H1 (cell line): ENCODE data around the gene RHO. TPM values are rescaled to one million over a fixed set of nuclear protein-coding genes. Genes with fewer than 3 reads are reported as not detected.

Experiments
- CTCF ChIA-PET: fragments of 300-600 bp; sonication (Branson Sonifier 250); formaldehyde crosslinking; loops from one replicate; lab custom pipeline; 2021; ENCODE audit not compliant: partially characterized antibody; lab: Charles Lee
- POLR2A ChIA-PET: fragments of 300-600 bp; sonication (Branson Sonifier 250); formaldehyde crosslinking; loops from one replicate; lab custom pipeline; 2021; ENCODE audit warnings: inconsistent platforms; ENCODE audit not compliant: partially characterized antibody; lab: Charles Lee
- DNase-seq, 2 experiments: peaks; one replicate each; pipeline versions ENCODE4 v3.0.0 to v3.0.0-alpha.2; 2010 to 2022; ENCODE audit warnings: low spot score in 2 of 2, low read depth in 1 of 2, mixed read lengths in 1 of 2
- FAIRE-seq: peaks from 2 replicates; lab custom pipeline; 2011; peaks lifted over from hg19 to GRCh38; lab: Jason Lieb, UNC
- H2AFZ ChIP-seq: 2 replicates; pipeline ENCODE4 v1.8.1; 2012; ENCODE audit warnings: low read length, inconsistent platforms
- H2AK5ac ChIP-seq: 2 replicates; pipeline ENCODE4 v1.6.1; 2013; ENCODE audit warnings: low read depth, low read length
- H2BK120ac ChIP-seq: replicated peaks from 2 replicates; pipeline ENCODE3; 2013; ENCODE audit warnings: low read depth, low read length, inconsistent platforms
- H2BK12ac ChIP-seq: 2 replicates; pipeline ENCODE4 v1.6.1; 2013; ENCODE audit warnings: low read depth, low read length
- H2BK15ac ChIP-seq: 2 replicates; pipeline ENCODE4 v1.6.1; 2013; ENCODE audit warnings: low read length
- H2BK20ac ChIP-seq: 2 replicates; pipeline ENCODE4 v1.6.1; 2013; ENCODE audit warnings: low read length
- H2BK5ac ChIP-seq: 2 replicates; pipeline ENCODE4 v1.6.1; 2013; ENCODE audit warnings: low read depth, low read length
- H3K14ac ChIP-seq: 2 replicates; pipeline ENCODE4 v1.6.1; 2013; ENCODE audit warnings: inconsistent platforms; ENCODE audit not compliant: insufficient read length
- H3K18ac ChIP-seq: 2 replicates; pipeline ENCODE4 v1.6.1; 2013; ENCODE audit warnings: low read length; ENCODE audit errors: extremely low read depth
- H3K23ac ChIP-seq: 2 replicates; pipeline ENCODE4 v1.6.1; 2013; ENCODE audit warnings: inconsistent platforms; ENCODE audit not compliant: insufficient read length
- H3K23me2 ChIP-seq: 2 replicates; pipeline ENCODE4 v1.6.1; 2013; ENCODE audit warnings: low read depth, low read length
- H3K27ac ChIP-seq: 2 replicates; pipeline ENCODE4 v1.6.1; 2011; ENCODE audit warnings: low read depth, low read length, inconsistent platforms
- H3K27me3 ChIP-seq, 4 experiments: replicated peaks in 1 of 4; 1 replicate in 1 of 4; 2 replicates in 3 of 4; pipeline versions ENCODE4 v1.6.1 to v1.8.1; 2011 to 2013; ENCODE audit warnings: low read length in 3 of 4, mild to moderate bottlenecking in 3 of 4, inconsistent platforms in 2 of 4, mixed read lengths in 2 of 4, moderate library complexity in 1 of 4; ENCODE audit not compliant: control insufficient read depth in 3 of 4, insufficient read depth in 3 of 4; ENCODE audit errors: extremely low read depth in 1 of 4
- H3K36me3 ChIP-seq, 4 experiments: 2 replicates each; pipeline versions ENCODE4 v1.6.1 to v1.8.1; 2011 to 2013; ENCODE audit warnings: mild to moderate bottlenecking in 4 of 4, low read length in 3 of 4, moderate library complexity in 2 of 4, control low read depth in 1 of 4, inconsistent platforms in 1 of 4; ENCODE audit not compliant: insufficient read depth in 4 of 4, control insufficient read depth in 2 of 4
- H3K4ac ChIP-seq: replicated peaks from 2 replicates; pipeline ENCODE3; 2013; ENCODE audit warnings: low read length, low read depth, mixed read lengths, inconsistent platforms; ENCODE audit not compliant: insufficient read length
- H3K4me1 ChIP-seq, 4 experiments: replicated peaks in 1 of 4; 1 replicate in 1 of 4; 2 replicates in 3 of 4; pipeline versions ENCODE4 v1.6.1 to v1.8.1; 2011 to 2013; ENCODE audit warnings: low read length in 3 of 4, inconsistent platforms in 2 of 4, mixed read lengths in 1 of 4; ENCODE audit not compliant: insufficient read depth in 4 of 4, control insufficient read depth in 3 of 4
- H3K4me2 ChIP-seq, 2 experiments: 2 replicates each; pipeline versions ENCODE4 v1.6.1 to v1.8.1; 2011 to 2013; ENCODE audit warnings: low read depth in 2 of 2, low read length in 2 of 2, control low read depth in 1 of 2, inconsistent platforms in 1 of 2, mild to moderate bottlenecking in 1 of 2; ENCODE audit not compliant: insufficient read depth in 1 of 2
- H3K4me3 ChIP-seq, 4 experiments: fragments of 200-600, 300-600 bp in 1 of 4; sonication (generic), shearing (Covaris generic), sonication (Bioruptor Twin) in 1 of 4; 2 replicates each; pipeline versions ENCODE4 v1.5.1 to v1.8.1; 2011 to 2016; ENCODE audit warnings: low read length in 4 of 4, low read depth in 3 of 4, control low read depth in 2 of 4, inconsistent platforms in 2 of 4, mild to moderate bottlenecking in 2 of 4, mixed read lengths in 1 of 4, moderate library complexity in 1 of 4; ENCODE audit not compliant: insufficient read depth in 2 of 4; ENCODE audit errors: extremely low read depth in 1 of 4
- H3K56ac ChIP-seq: replicated peaks from 2 replicates; pipeline ENCODE3; 2013; ENCODE audit warnings: low read depth, mild to moderate bottlenecking, mixed read lengths, low read length, inconsistent platforms; ENCODE audit not compliant: insufficient read length
- H3K79me1 ChIP-seq: 2 replicates; pipeline ENCODE4 v1.6.1; 2013; ENCODE audit warnings: low read depth, low read length, control low read depth
- H3K79me2 ChIP-seq, 2 experiments: 2 replicates each; pipeline versions ENCODE4 v1.6.1 to v1.8.1; 2012 to 2013; ENCODE audit warnings: low read length in 2 of 2, mild to moderate bottlenecking in 2 of 2, inconsistent platforms in 1 of 2; ENCODE audit not compliant: insufficient read depth in 2 of 2, control insufficient read depth in 1 of 2
- H3K9ac ChIP-seq, 4 experiments: replicated peaks in 1 of 4; 1 replicate in 1 of 4; 2 replicates in 3 of 4; pipeline versions ENCODE4 v1.6.1 to v1.8.1; 2011 to 2013; ENCODE audit warnings: low read depth in 3 of 4, low read length in 3 of 4, control low read depth in 2 of 4, mild to moderate bottlenecking in 2 of 4, moderate library complexity in 2 of 4, inconsistent platforms in 1 of 4; ENCODE audit errors: extremely low read depth in 1 of 4
- H3K9me3 ChIP-seq, 2 experiments: 2 replicates each; pipeline versions ENCODE4 v1.6.1 to v1.8.1; 2012 to 2013; ENCODE audit warnings: mild to moderate bottlenecking in 2 of 2, moderate library complexity in 2 of 2, control low read depth in 1 of 2, inconsistent platforms in 1 of 2, low read depth in 1 of 2, low read length in 1 of 2, mixed read lengths in 1 of 2; ENCODE audit not compliant: insufficient read depth in 2 of 2
- H4K20me1 ChIP-seq, 2 experiments: replicated peaks in 1 of 2; 2 replicates each; pipeline versions ENCODE3 to v1.8.1; 2011 to 2013; ENCODE audit warnings: inconsistent platforms in 2 of 2, low read length in 2 of 2, mild to moderate bottlenecking in 1 of 2; ENCODE audit not compliant: insufficient read depth in 2 of 2, control insufficient read depth in 1 of 2
- H4K5ac ChIP-seq: 2 replicates; pipeline ENCODE4 v1.6.1; 2013; ENCODE audit warnings: low read length, low read depth, mixed read lengths, inconsistent platforms; ENCODE audit not compliant: insufficient read length
- H4K8ac ChIP-seq: 2 replicates; pipeline ENCODE4 v1.8.0; 2013; ENCODE audit warnings: mild to moderate bottlenecking, moderate library complexity, low read length, inconsistent platforms; ENCODE audit not compliant: insufficient read depth; ENCODE audit errors: extremely low read depth
- H4K91ac ChIP-seq: replicated peaks from 2 replicates; pipeline ENCODE3; 2013; ENCODE audit warnings: low read length, mixed read lengths, inconsistent platforms; ENCODE audit not compliant: insufficient read length
- CHD2 ChIP-seq: IDR thresholded peaks from 2 replicates; pipeline ENCODE4 v1.6.1; 2012; ENCODE audit warnings: low read length, improper control_type of control experiment
- CREB1 ChIP-seq: IDR thresholded peaks from 2 replicates; pipeline ENCODE4 v1.6.1; 2012; ENCODE audit warnings: inconsistent platforms
- EGR1 ChIP-seq: IDR thresholded peaks from 2 replicates; pipeline ENCODE4 v1.6.1; 2011; ENCODE audit warnings: low read depth, low read length, borderline replicate concordance
- EZH2 ChIP-seq: fragments of 200-600 bp; sonication (generic); IDR thresholded peaks from 2 replicates; pipeline ENCODE4 v1.7.1; 2012; ENCODE audit warnings: low read depth, mild to moderate bottlenecking, moderate library complexity, low read length, inconsistent platforms; ENCODE audit not compliant: severe bottlenecking
- GTF2F1 ChIP-seq: IDR thresholded peaks from 2 replicates; pipeline ENCODE4 v1.6.1; 2012; ENCODE audit warnings: low read depth, low read length, improper control_type of control experiment, borderline replicate concordance
- JUND ChIP-seq: IDR thresholded peaks from 2 replicates; pipeline ENCODE4 v1.6.1; 2011; ENCODE audit warnings: mild to moderate bottlenecking, improper control_type of control experiment, low read length
- POU5F1 ChIP-seq: IDR thresholded peaks from 2 replicates; pipeline ENCODE4 v1.6.1; 2011; ENCODE audit warnings: low read depth, mild to moderate bottlenecking, low read length, moderate library complexity
- RNF2 ChIP-seq: fragments of 200-900, 300-1000 bp; sonication (generic); IDR thresholded peaks from 2 replicates; pipeline ENCODE4 v1.7.1; 2016; ENCODE audit warnings: borderline replicate concordance, low read depth, mild to moderate bottlenecking, antibody characterized with exemption, low read length; ENCODE audit not compliant: poor library complexity, severe bottlenecking; ENCODE audit errors: missing control alignments
- SIRT6 ChIP-seq: IDR thresholded peaks from one replicate; pipeline ENCODE4 v1.7.1; 2012; ENCODE audit warnings: low read length, inconsistent platforms
- SP1 ChIP-seq: IDR thresholded peaks from 2 replicates; pipeline ENCODE4 v1.6.1; 2011; ENCODE audit warnings: low read depth, low read length
- SP4 ChIP-seq: IDR thresholded peaks from 2 replicates; pipeline ENCODE4 v1.6.1; 2012; ENCODE audit warnings: low read length, inconsistent platforms
- TAF7 ChIP-seq: optimal IDR thresholded peaks from 2 replicates; pipeline ENCODE3; 2011; ENCODE audit warnings: low read depth, mild to moderate bottlenecking, inconsistent platforms, low read length, moderate library complexity, borderline replicate concordance
- TEAD4 ChIP-seq: IDR thresholded peaks from 2 replicates; pipeline ENCODE4 v1.6.1; 2012; ENCODE audit warnings: low read depth, low read length, inconsistent platforms, mixed read lengths
- WGBS, 2 experiments: shearing (Covaris generic) in 1 of 2; methylation state at CpG; one replicate each; pipeline versions ENCODE4 v1.1.6 to v1.1.7; 2013 to 2015; ENCODE audit warnings: low lambda C conversion rate in 2 of 2, mixed read lengths in 2 of 2, inconsistent platforms in 1 of 2, low coverage in 1 of 2, missing lambda C conversion rate in 1 of 2; ENCODE audit not compliant: insufficient replicate concordance in 2 of 2, insufficient coverage in 1 of 2, insufficient read length in 1 of 2; ENCODE audit errors: extremely low coverage in 1 of 2, missing lambda C conversion rate in 1 of 2; 5-methylcytosine and 5-hydroxymethylcytosine counted together
- polyA plus RNA-seq, 7 experiments: library from polyadenylated mRNA; depleted of rRNA in 3 of 7; stranded (reverse) in 5 of 7; unstranded in 2 of 7; fragments of >200 nt in 5 of 7; fragments of 200-250 nt in 2 of 7; gene quantifications; 1 replicate in 5 of 7; 2 replicates in 1 of 7; 4 replicates in 1 of 7; pipeline versions ENCODE4 v1.2.1 to v1.2.3, GENCODE V29; 2011 to 2013; ENCODE audit warnings: missing spikeins in 2 of 7, mixed read lengths in 2 of 7
- total RNA-seq: library from RNA; stranded (reverse); fragmentation: NEBNext Ultra II Directional; extraction: Animal tissue kit (Norgen Biotek cat#: 25700); gene quantifications from 2 replicates; pipeline ENCODE4 v1.2.1, GENCODE V29; 2021

RHO gene
- total and polyA plus RNA-seq, 2 of the 8 experiments (the other 6 are each of a cell fraction or from before 2014, with no cell fraction given): not detected

- H3K9me3 ChIP-seq: no peaks in the 10 kb centered on the region
- H3K4me1 ChIP-seq: peaks cover 0 to 3% (median 1%) of the 10 kb centered on the region in 4 experiments; a peak in 2 of 7 replicates
- no peak overlapping the region for H3K4ac ChIP-seq
- H2BK5ac ChIP-seq: no peak overlapping the region
- POLR2A ChIA-PET: no interaction called here
- no peak overlapping the region for H3K14ac ChIP-seq
- no peak overlapping the region for H3K56ac ChIP-seq
- H3K79me1 ChIP-seq: no peaks in the 10 kb centered on the region
- H2BK120ac ChIP-seq: no peak overlapping the region
- H3K23me2 ChIP-seq: no peaks in the 10 kb centered on the region
- no peak overlapping the region for H3K23ac ChIP-seq
- no peak overlapping the region for H4K91ac ChIP-seq
- H4K5ac ChIP-seq: no peak overlapping the region
- CTCF ChIA-PET: interaction anchor here (5.7 kb wide), 1 partner anchor 9 kb away, joined by 41 read pairs; no protein-coding TSS in a partner anchor
- no peak overlapping the region for H3K9ac ChIP-seq
- no peak overlapping the region for H4K8ac ChIP-seq
- no peak overlapping the region for H3K18ac ChIP-seq
- H2BK20ac ChIP-seq: no peak overlapping the region
- no peaks in the 10 kb centered on the region for H3K79me2 ChIP-seq
- H2AK5ac ChIP-seq: no peak overlapping the region
- peaks cover 0 to 2% of the 10 kb centered on the region in 2 experiments for H4K20me1 ChIP-seq
- no peak for DNase-seq
- H3K27me3 ChIP-seq: no peaks in the 10 kb centered on the region
- no peak overlapping the region for H2AFZ ChIP-seq
- no peak overlapping the region for H2BK12ac ChIP-seq
- no peak overlapping the region for H3K27ac ChIP-seq
- WGBS, 2 experiments: 93% methylated on average over 4 of the region's 5 CpGs; no CpG with 5 or more reads in 1 of the 2 experiments
- H3K4me2 ChIP-seq: no peak overlapping the region
- no peak overlapping the region for H2BK15ac ChIP-seq
- H3K36me3 ChIP-seq: peaks cover 3 to 19% (median 9%) of the 10 kb centered on the region in 4 experiments; a peak in 6 of 8 replicates
- no peak for FAIRE-seq
- no peak overlapping the region for H3K4me3 ChIP-seq
- TF ChIP-seq EGR1: no peak
- TF ChIP-seq TAF7: no peak
- TF ChIP-seq CHD2: no peak
- no peak for TF ChIP-seq GTF2F1
- TF ChIP-seq SIRT6: no peak
- no peak for TF ChIP-seq EZH2
- TF ChIP-seq SP4: no peak
- no peak for TF ChIP-seq CREB1
- no peak for TF ChIP-seq SP1
- TF ChIP-seq POU5F1: no peak
- no peak for TF ChIP-seq TEAD4
- no peak for TF ChIP-seq JUND
- TF ChIP-seq RNF2: no peak
Observed at GRCh38 chr3:129500334-129500658, 28.1 kb upstream of the RHO start.
